OCI-LY7 (cell line): ENCODE measurements around the gene EPHA8.

ENCODE experiments used
- CTCF ChIP-seq: fragments of 200-600 bp; sonication (generic); conservative IDR thresholded peaks from 2 replicates; pipeline ENCODE4 v1.5.1; 2014; ENCODE audit warnings: mild to moderate bottlenecking, antibody characterized with exemption, low read length, moderate library complexity, mixed read lengths
- EZH2phosphoT487 ChIP-seq: fragments of 200-600 bp; sonication (generic); IDR thresholded peaks from 2 replicates; pipeline ENCODE4 v1.6.1; 2018; ENCODE audit warnings: low read depth, borderline replicate concordance, mild to moderate bottlenecking, mixed run types, antibody characterized with exemption, low read length, moderate library complexity, mixed read lengths

- TF ChIP-seq CTCF (no peak), EZH2phosphoT487 (no peak)
Measured at GRCh38 chr1:22629886-22630285, 66.6 kb downstream of the EPHA8 start.
